Astrocyte (in vitro differentiated cells and primary cell): Measurements from ENCODE around the gene DCHS2. TPM values are rescaled to one million over a fixed set of nuclear protein-coding genes. Genes with fewer than 3 reads are reported as not detected.

Source experiments
- DNase-seq: peaks from one replicate; pipeline ENCODE4 v3.0.0-alpha.2; 2010; ENCODE audit warnings: low read depth
- FAIRE-seq: peaks from 2 replicates; lab custom pipeline; 2011; peaks lifted over from hg19 to GRCh38; lab: Jason Lieb, UNC
- H2AFZ ChIP-seq: 2 replicates; pipeline ENCODE4 v1.6.0; 2012; ENCODE audit warnings: low read depth, low read length, inconsistent platforms
- H3K27ac ChIP-seq: 2 replicates; pipeline ENCODE4 v1.5.1; 2011; ENCODE audit warnings: low read depth, low read length, inconsistent platforms
- H3K27me3 ChIP-seq: 2 replicates; pipeline ENCODE4 v1.6.0; 2011; ENCODE audit warnings: low read length, inconsistent platforms; ENCODE audit not compliant: insufficient read depth
- H3K36me3 ChIP-seq: 2 replicates; pipeline ENCODE4 v1.5.1; 2011; ENCODE audit warnings: low read length, inconsistent platforms; ENCODE audit not compliant: insufficient read depth
- H3K4me1 ChIP-seq: 2 replicates; pipeline ENCODE4 v1.5.1; 2011; ENCODE audit warnings: low read length, inconsistent platforms; ENCODE audit not compliant: insufficient read depth
- H3K4me2 ChIP-seq: 2 replicates; pipeline ENCODE4 v1.6.0; 2012; ENCODE audit warnings: low read length, inconsistent platforms
- H3K4me3 ChIP-seq: 2 replicates; pipeline ENCODE4 v1.5.1; 2011; ENCODE audit warnings: low read depth, mild to moderate bottlenecking, low read length, inconsistent platforms; ENCODE audit not compliant: insufficient read depth
- H3K79me2 ChIP-seq: 2 replicates; pipeline ENCODE4 v1.6.0; 2012; ENCODE audit warnings: mild to moderate bottlenecking, low read length, inconsistent platforms; ENCODE audit not compliant: insufficient read depth
- H3K9ac ChIP-seq: 2 replicates; pipeline ENCODE4 v1.6.0; 2012; ENCODE audit warnings: mild to moderate bottlenecking, low read length, inconsistent platforms
- H3K9me3 ChIP-seq: 2 replicates; pipeline ENCODE4 v1.5.1; 2012; ENCODE audit warnings: low read depth, mild to moderate bottlenecking, low read length, inconsistent platforms; ENCODE audit not compliant: insufficient read depth
- H4K20me1 ChIP-seq: 2 replicates; pipeline ENCODE4 v1.6.0; 2012; ENCODE audit warnings: low read length, inconsistent platforms; ENCODE audit not compliant: insufficient read depth
- H3K27ac Mint-ChIP-seq: one replicate; pipeline ENCODE4 v1.8.0; 2021; ENCODE audit warnings: mild to moderate bottlenecking, mixed read lengths; ENCODE audit not compliant: unreplicated experiment
- H3K27me3 Mint-ChIP-seq: one replicate; pipeline ENCODE4 v1.8.0; 2021; ENCODE audit warnings: low read depth, mixed read lengths; ENCODE audit not compliant: unreplicated experiment
- H3K36me3 Mint-ChIP-seq: one replicate; pipeline ENCODE4 v1.8.0; 2021; ENCODE audit warnings: low read depth, mixed read lengths; ENCODE audit not compliant: unreplicated experiment
- H3K4me1 Mint-ChIP-seq: one replicate; pipeline ENCODE4 v1.8.0; 2021; ENCODE audit warnings: low read depth, mixed read lengths; ENCODE audit not compliant: unreplicated experiment
- H3K4me3 Mint-ChIP-seq: one replicate; pipeline ENCODE4 v1.8.0; 2021; ENCODE audit warnings: mild to moderate bottlenecking, moderate library complexity, mixed read lengths; ENCODE audit not compliant: unreplicated experiment
- H3K9me3 Mint-ChIP-seq: one replicate; pipeline ENCODE4 v1.8.0; 2021; ENCODE audit warnings: mild to moderate bottlenecking, mixed read lengths; ENCODE audit not compliant: unreplicated experiment
- EZH2 ChIP-seq: IDR thresholded peaks from 2 replicates; pipeline ENCODE4 v1.6.1; 2012; ENCODE audit warnings: mild to moderate bottlenecking, low read length, inconsistent platforms; ENCODE audit not compliant: insufficient read depth
- total RNA-seq: library from RNA; stranded (reverse); gene quantifications from 2 replicates; pipeline ENCODE4 v1.2.1, GENCODE V29; 2021
- TF ChIP-seq, protein P1 (sequence below): IDR thresholded peaks from 2 replicates; pipeline ENCODE4 v1.5.1; 2011; ENCODE audit warnings: low read depth, mild to moderate bottlenecking, inconsistent platforms, low read length, moderate library complexity; ENCODE audit not compliant: insufficient read depth

The DCHS2 gene
- total RNA-seq, 1 donor from 2014 or later = 0.25 TPM

DNA sequence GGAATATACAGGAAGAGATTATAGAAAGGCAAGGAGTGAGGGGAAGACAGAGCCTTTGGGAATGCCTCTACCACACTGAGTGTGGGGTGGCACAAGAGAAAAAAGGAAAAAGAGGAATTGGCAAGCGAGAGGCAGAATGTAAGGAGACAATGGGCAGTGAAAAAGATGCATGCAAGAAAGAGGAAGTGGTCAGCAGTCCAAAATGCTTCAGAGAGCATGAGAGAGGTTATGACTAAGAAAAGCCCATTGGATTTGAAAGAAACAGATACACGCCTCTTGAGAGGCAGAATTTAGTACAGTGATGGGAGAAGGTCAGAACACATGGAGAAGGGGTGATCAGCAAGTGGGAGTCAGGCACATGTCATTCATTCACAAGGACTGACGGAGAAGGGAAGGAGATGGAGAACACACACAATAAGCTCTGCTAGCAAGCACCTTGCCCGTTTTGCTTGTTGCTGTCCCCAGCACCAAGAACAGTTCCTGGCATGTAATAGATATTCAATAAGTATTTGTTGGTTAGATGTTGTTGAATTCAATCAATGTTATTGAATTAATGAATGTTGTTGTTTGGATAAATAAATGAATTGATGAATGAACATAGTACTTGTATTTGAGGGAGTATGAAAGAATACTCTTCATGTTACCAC is 6.3 kb downstream of the DCHS2 start:
- Histone ChIP-seq H3K27me3 (peaks cover 18% of the 10 kb centered on the region), H3K27ac (no peak overlapping the region), H3K9me3 (peaks cover 4% of the 10 kb centered on the region), H3K4me2 (no peak overlapping the region), H3K4me1 (no peaks in the 10 kb centered on the region), H4K20me1 (no peaks in the 10 kb centered on the region), H3K4me3 (no peak overlapping the region), H3K36me3 (no peaks in the 10 kb centered on the region), H2AFZ (no peak overlapping the region), H3K9ac (no peak overlapping the region), H3K79me2 (no peaks in the 10 kb centered on the region)
- Mint-ChIP-seq H3K4me3 (no peak overlapping the region), H3K9me3 (peaks cover 2% of the 10 kb centered on the region), H3K36me3 (no peaks in the 10 kb centered on the region), H3K27ac (no peak overlapping the region), H3K27me3 (no peaks in the 10 kb centered on the region), H3K4me1 (no peaks in the 10 kb centered on the region)
- no peak for TF ChIP-seq EZH2
- TF ChIP-seq, protein P1, sequence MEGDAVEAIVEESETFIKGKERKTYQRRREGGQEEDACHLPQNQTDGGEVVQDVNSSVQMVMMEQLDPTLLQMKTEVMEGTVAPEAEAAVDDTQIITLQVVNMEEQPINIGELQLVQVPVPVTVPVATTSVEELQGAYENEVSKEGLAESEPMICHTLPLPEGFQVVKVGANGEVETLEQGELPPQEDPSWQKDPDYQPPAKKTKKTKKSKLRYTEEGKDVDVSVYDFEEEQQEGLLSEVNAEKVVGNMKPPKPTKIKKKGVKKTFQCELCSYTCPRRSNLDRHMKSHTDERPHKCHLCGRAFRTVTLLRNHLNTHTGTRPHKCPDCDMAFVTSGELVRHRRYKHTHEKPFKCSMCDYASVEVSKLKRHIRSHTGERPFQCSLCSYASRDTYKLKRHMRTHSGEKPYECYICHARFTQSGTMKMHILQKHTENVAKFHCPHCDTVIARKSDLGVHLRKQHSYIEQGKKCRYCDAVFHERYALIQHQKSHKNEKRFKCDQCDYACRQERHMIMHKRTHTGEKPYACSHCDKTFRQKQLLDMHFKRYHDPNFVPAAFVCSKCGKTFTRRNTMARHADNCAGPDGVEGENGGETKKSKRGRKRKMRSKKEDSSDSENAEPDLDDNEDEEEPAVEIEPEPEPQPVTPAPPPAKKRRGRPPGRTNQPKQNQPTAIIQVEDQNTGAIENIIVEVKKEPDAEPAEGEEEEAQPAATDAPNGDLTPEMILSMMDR = no peak
- no peak for DNase-seq
- FAIRE-seq = no peak

GRCh38 chr4:154478547-154478946 is 13.1 kb downstream of the DCHS2 start:
- Histone ChIP-seq H3K4me2 (no peak overlapping the region), H2AFZ (no peak overlapping the region), H3K27ac (no peak overlapping the region), H3K4me1 (no peaks in the 10 kb centered on the region), H3K9me3 (no peaks in the 10 kb centered on the region), H3K4me3 (no peak overlapping the region), H3K36me3 (no peaks in the 10 kb centered on the region), H3K9ac (no peak overlapping the region), H3K79me2 (no peaks in the 10 kb centered on the region), H3K27me3 (no peaks in the 10 kb centered on the region), H4K20me1 (no peaks in the 10 kb centered on the region)
- H3K9me3 Mint-ChIP-seq = no peaks in the 10 kb centered on the region
- H3K4me3 Mint-ChIP-seq = no peak overlapping the region
- no peak for DNase-seq
- TF ChIP-seq, protein P1 = no peak
- TF ChIP-seq EZH2 = no peak
- H3K27me3 Mint-ChIP-seq = peaks cover 5% of the 10 kb centered on the region
- no peak for FAIRE-seq
- H3K4me1 Mint-ChIP-seq = no peaks in the 10 kb centered on the region
- no peaks in the 10 kb centered on the region for H3K36me3 Mint-ChIP-seq
- H3K27ac Mint-ChIP-seq = no peak overlapping the region

GRCh38 chr4:154478128-154478527 is 13.5 kb downstream of the DCHS2 start:
- H3K27ac Mint-ChIP-seq = no peak overlapping the region
- no peaks in the 10 kb centered on the region for H3K9me3 Mint-ChIP-seq

More at GRCh38 chr4:154478128-154478527, 13.5 kb downstream of the DCHS2 start:
- Histone ChIP-seq H3K9me3 (no peaks in the 10 kb centered on the region), H3K4me2 (no peak overlapping the region), H3K4me1 (no peaks in the 10 kb centered on the region), H3K9ac (no peak overlapping the region), H4K20me1 (no peaks in the 10 kb centered on the region), H3K79me2 (no peaks in the 10 kb centered on the region), H3K36me3 (no peaks in the 10 kb centered on the region), H2AFZ (no peak overlapping the region), H3K4me3 (no peak overlapping the region), H3K27me3 (no peaks in the 10 kb centered on the region), H3K27ac (no peak overlapping the region)
- no peak overlapping the region for H3K4me3 Mint-ChIP-seq
- no peaks in the 10 kb centered on the region for H3K36me3 Mint-ChIP-seq
- no peaks in the 10 kb centered on the region for H3K4me1 Mint-ChIP-seq
- peaks cover 8% of the 10 kb centered on the region for H3K27me3 Mint-ChIP-seq
- TF ChIP-seq, protein P1 = no peak
- TF ChIP-seq EZH2 = no peak
- DNase-seq (no peak), FAIRE-seq (no peak)
